T1000 (cell line): ENCODE results near the gene UPK3BL2.
"Not testable (repeated sequence)": the region's sequence is repeated elsewhere in the genome, so short reads cannot be mapped to it uniquely, and the experiment has no call there.

Source experiments
- DNase-seq: peaks from one replicate; lab custom pipeline; 2025; ENCODE audit warnings: mixed read lengths; lab: John Stamatoyannopoulos, UW

The UPK3BL2 gene

DNA sequence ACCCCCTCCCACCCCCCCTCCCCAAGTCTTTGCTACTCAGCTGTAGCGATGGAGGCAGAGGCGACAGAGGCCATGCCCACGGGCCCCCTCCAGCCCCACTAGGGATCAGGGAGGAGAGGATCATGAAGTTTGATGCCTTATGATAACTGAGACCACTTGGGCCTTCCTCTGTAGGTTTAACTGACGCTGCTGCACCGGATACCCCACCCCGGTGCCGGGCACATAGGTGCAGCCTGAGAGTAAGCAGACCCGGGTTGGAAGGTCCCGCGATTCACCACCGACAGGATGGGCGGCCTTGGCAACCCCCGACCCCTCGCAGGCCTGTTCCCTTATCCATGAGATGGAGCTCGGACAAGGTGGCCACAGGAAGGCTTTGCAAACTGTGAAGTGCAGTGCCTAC lies 49.5 kb downstream of the UPK3BL2 start:
- not testable (repeated sequence) for DNase-seq

- not testable (repeated sequence) for DNase-seq
Observed at GRCh38 chr7:102493220-102493935, 50.1 kb downstream of the UPK3BL2 start.

- not testable (repeated sequence) for DNase-seq
Observed at GRCh38 chr7:102490529-102491075, 52.9 kb downstream of the UPK3BL2 start.
